GM19452 (cell line): ENCODE measurements around the gene GAREM1.
A peak's percentile ranks its signal among the peaks of the same experiment; 100 is the strongest.
"Not testable (repeated sequence)": the region's sequence is repeated elsewhere in the genome, so short reads cannot be mapped to it uniquely, and the experiment has no call there.

Source experiments
- ATAC-seq: cut with Tn5 transposase; IDR thresholded peaks from one replicate; pipeline ENCODE4 v1.9.1; 2021; ENCODE audit not compliant: unreplicated experiment

Gene GAREM1

GRCh38 chr18:32470714-32471633 lies at the start of gene GAREM1:
TSS of gene GAREM1 (minus strand) at chr18:32470882. CDS start at chr18:32470428, 454 bp downstream.
- peak; percentile 96 for ATAC-seq

GRCh38 chr18:32511147-32511546 lies 40.5 kb upstream of the GAREM1 start:
- no peak for ATAC-seq

DNA sequence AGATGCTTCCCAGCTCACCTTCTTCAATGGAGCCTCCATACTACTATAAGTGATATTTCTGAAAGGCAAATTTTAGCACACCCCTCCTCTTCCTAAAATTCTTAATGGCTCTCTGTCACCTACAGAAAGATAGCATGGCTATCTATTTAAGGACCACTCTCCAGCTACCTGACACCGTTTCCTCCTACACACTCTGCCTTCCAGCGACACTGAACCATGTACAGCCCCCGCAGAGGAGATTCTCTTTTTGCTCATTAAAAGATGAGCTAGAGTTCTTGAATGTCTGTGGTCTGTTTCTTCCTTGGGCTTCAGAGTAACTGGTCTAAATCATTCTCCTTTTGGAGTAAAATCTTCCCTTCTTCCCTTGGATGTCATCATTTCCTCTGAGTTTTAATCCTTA lies 38.4 kb upstream of the GAREM1 start:
- ATAC-seq: no peak

- ATAC-seq: no peak
These were observed 36.4 kb upstream of the GAREM1 start for GRCh38 chr18:32507093-32507492.

DNA sequence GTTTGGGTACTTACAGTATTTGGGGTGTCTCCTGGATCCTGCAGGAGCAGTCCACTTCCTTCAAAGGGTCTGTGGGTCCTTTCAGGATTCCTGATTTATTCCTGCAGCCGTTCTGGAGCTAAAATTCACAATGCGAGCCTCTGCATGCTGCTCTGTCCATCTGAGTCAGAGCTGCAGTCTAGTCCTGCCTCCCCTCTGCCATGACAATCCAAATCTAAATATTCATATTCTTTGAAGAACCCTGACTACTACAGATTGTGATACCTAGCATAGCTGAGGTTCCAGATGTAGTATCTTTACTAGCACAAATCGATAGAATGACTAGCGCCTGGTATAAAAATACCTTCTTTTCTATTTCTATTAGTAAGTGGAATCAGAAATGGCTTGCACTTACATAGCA lies 31.3 kb upstream of the GAREM1 start:
- no peak for ATAC-seq

DNA sequence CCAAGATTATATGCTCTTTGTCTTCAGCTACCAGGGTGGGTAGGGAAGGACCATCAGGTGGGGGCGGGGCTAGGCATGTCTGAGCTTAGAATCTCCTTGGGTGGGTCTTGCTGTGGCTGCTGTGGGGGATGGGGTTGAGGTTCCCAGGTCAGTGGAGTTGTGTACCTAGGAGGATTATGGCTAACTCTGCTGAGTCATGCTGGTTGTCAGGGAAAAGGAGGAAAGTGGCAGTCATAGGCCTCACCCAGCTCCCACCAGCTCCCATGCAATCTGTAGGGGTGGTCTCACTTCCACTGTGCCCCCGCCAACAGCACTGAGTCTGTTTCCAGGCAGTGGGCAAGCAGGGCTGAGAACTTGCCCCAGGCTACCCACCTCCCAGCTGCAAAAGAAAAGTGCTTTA lies 30.6 kb upstream of the GAREM1 start:
- ATAC-seq: not testable (repeated sequence)

DNA sequence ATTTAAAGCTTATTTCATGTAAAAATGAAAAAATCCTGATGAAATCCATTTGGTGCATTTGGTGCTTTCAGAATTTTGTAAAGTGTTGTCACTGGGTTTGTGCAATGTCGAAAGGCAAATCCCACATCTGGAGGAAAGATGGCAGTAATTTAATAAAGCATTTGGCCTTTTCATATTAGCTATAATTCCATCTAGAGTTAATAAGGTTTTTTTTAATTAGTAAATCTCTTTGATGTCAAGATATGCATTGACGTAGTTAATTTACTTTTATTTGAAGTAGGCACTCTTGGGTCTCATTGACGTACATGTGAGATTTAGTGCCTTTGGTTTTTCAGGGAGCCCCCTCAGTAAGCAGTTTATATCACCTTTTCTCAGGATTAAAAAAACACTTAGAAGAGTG lies 12.3 kb upstream of the GAREM1 start:
- ATAC-seq: no peak

GRCh38 chr18:32482117-32482516 lies 11.4 kb upstream of the GAREM1 start:
- ATAC-seq: no peak

GRCh38 chr18:32480581-32480980 lies 9.9 kb upstream of the GAREM1 start:
- no peak for ATAC-seq

GRCh38 chr18:32478807-32479206 lies 8.1 kb upstream of the GAREM1 start:
- no peak for ATAC-seq

DNA sequence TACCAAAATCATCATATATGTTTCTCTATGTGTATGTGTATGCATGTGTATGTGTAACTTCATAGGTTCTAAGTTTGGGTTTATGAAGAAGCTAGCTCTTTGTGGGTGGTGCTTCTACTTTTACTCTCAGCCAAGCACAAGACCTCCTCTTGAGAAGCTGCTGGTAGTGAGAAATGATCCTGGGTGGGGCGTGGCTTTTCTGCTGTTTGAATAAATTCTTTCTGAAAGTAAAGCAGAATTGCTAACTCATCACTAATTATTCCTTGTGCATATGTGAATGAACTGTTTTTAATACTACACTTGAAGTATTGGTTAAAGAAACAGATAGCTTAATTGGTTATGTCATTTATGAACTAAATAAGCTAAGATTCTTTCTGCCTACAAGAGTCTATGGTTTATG lies 7.6 kb upstream of the GAREM1 start:
- ATAC-seq: no peak

DNA sequence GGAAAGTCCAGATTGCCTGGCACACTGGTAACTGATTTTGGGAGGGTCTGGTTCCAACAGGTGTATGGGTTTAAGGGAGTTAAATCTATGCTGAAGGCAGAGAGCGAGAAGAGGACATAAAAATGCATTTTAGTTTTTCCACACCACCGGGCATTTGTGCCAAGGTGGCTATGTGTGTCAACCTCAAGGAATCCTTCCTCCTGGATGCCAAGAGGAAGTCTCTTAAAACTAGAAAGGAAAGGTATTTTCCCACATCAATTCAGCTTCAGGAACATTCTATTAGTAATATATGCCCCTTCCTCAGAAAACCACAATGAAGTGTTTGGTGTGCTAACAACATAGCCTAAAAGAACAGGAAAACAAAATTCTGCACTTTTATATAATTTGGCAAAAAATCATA lies 5.4 kb upstream of the GAREM1 start:
- ATAC-seq: no peak

GRCh38 chr18:32475069-32475468 lies 4.4 kb upstream of the GAREM1 start:
- not testable (repeated sequence) for ATAC-seq

- no peak for ATAC-seq
These were observed 2.6 kb upstream of the GAREM1 start for GRCh38 chr18:32473325-32473724.

DNA sequence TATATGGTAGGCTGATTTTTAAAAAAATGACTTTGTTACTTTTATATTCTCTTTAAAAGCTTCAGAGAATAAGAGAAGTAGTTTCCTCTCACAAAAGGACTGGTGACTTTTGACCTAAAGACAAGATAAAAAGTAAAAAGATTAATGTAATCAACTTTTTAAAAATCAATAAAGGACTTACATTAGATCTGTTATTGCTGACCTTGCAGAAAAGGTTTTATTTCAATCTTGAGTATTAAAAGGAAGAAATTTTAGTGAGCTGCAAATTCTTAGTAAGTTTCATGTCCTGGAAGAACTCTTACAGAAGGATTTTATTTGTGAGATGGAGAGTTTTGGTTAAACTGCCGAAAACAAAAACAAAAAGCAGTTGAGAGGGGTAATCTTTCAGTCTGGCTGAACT lies 2.2 kb upstream of the GAREM1 start:
- no peak for ATAC-seq

DNA sequence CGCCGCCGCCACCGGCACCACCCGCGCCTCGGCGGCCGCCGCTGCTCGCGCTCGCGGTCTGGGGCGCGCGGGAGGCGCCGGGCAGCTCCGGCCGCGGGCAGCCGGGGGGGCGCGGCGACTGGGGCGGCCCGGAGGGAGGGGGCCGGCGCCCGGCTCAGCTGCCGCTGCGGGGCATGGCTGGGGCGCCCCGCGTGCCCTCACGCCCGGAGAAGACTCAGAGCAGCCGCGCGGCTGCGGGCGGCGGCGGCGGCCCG lies 295 bp downstream of the GAREM1 start:
- ATAC-seq: no peak

DNA sequence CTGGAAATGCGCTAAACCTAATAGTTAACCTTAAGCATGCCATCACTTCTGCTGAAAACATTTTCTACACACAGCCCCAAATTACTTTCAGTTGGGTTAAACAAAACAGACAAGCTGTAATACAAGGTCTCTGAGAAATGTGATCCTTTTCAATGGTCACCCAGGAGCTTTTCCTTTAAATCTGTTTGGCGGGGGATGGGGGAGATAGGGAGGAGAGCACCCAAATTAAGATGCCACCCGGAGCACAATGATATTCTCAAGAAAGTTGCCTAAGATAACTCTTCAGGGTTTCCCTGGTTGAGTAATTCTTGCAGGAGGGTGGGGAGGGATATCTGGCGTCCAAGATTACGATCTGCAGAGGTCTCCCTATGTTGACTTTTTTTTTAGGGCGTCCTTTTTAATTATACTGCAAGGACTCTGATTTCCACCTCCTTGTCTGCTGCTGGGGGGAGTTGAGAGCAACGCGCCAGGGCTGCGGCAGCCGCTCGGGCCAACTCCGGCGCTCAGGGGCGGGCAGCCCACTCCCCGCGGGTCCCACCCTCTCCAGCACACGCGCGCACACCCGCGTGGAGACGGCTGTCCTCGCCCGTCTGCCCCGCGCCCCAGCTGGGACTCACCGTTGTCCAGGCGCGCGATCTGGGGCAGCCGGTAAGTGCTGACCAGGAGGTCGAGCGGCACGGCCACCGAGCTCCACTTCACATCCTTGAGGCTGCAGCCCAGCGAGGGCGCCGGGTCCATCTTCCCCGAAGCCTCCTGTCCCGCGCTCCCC lies 807 bp downstream of the GAREM1 start:
- ATAC-seq: no peak

- ATAC-seq: no peak
These were observed 1.5 kb downstream of the GAREM1 start for GRCh38 chr18:32469190-32469651.

- ATAC-seq: no peak
These were observed 2.4 kb downstream of the GAREM1 start for GRCh38 chr18:32468147-32468845.

DNA sequence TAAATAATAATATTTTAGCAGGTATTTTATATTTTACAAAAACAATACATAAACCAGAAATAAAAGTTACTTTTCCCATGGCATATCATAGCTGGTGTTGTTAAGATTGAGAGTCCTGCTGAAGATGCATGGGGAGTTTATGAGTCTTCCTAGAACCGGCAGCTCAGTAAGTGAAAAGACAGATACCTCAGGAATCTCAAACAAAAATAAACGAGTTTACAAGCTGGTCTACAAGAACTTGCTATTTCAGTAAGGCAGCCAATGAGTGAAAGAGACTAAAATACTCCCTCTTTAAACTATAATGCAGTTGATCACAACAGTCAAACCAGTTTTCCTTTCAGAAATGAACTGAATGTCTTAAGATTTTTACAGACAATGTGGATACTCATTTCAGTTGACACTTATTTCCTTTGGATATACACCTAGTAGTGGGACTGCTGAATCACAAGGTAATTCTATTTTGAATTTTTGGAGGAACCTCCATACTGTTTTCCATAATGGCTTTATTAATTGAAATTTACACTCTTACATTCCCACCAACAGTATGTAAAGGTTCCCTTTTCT lies 8.9 kb downstream of the GAREM1 start:
- no peak for ATAC-seq

GRCh38 chr18:32460171-32460731 lies 10.4 kb downstream of the GAREM1 start:
- no peak for ATAC-seq
